ENCODE data around the gene CYGB. TPM values are rescaled to one million over a fixed set of nuclear protein-coding genes. Genes with fewer than 3 reads are reported as not detected.
A peak's percentile ranks its signal among the peaks of the same experiment; 100 is the strongest.

The CYGB gene
- total RNA-seq, 2 experiments from 2014 or later: not detected

GRCh38 chr17:76480632-76481031, 56.9 kb downstream of the CYGB start:
- Mint-ChIP-seq H3K9me3 (no peaks in the 10 kb centered on the region), H3K4me3 (no peak overlapping the region), H3K27me3 (no peaks in the 10 kb centered on the region), H3K36me3 (ENCODE audit: low read depth) (peaks cover 16% of the 10 kb centered on the region), H3K27ac (peak overlapping the region; percentile 69), H3K4me1 (peaks cover 20% of the 10 kb centered on the region)
- POLR2A ChIA-PET: no interaction called here
- no peak for DNase-seq
- CTCF ChIA-PET: interaction anchor here (0.6 to 1.1 kb wide), 4 partner anchors 14 to 1764 kb away, joined by 3 read pairs; partner anchors contain the start of gene UBE2O

- no peak overlapping the region for H3K27ac Mint-ChIP-seq
- no peaks in the 10 kb centered on the region for H3K27me3 Mint-ChIP-seq
- H3K9me3 Mint-ChIP-seq: no peaks in the 10 kb centered on the region
- peaks cover 19% of the 10 kb centered on the region for H3K4me1 Mint-ChIP-seq
- DNase-seq: no peak
- peaks cover 19% of the 10 kb centered on the region for H3K36me3 Mint-ChIP-seq (ENCODE audit: low read depth)
- POLR2A ChIA-PET: no interaction called here
- CTCF ChIA-PET: interaction anchor here (0.6 to 1.1 kb wide), 5 partner anchors 8 to 182 kb away, joined by 3 read pairs; partner anchors contain the start of gene UBE2O
- H3K4me3 Mint-ChIP-seq: no peak overlapping the region
These were observed 57.9 kb downstream of the CYGB start for GRCh38 chr17:76479515-76480060.

GRCh38 chr17:76478730-76479514, 58.6 kb downstream of the CYGB start:
- no peak overlapping the region for H3K27ac Mint-ChIP-seq
- CTCF ChIA-PET: interaction anchor here (0.6 to 1.0 kb wide), 2 partner anchors 9 to 44 kb away, joined by 3 read pairs; no protein-coding TSS in a partner anchor
- POLR2A ChIA-PET: no interaction called here

GRCh38 chr17:76478097-76478496, 59.4 kb downstream of the CYGB start:
- Mint-ChIP-seq H3K27ac (no peak overlapping the region), H3K36me3 (ENCODE audit: low read depth) (peaks cover 16% of the 10 kb centered on the region), H3K27me3 (no peaks in the 10 kb centered on the region), H3K4me3 (no peak overlapping the region), H3K9me3 (no peaks in the 10 kb centered on the region), H3K4me1 (peaks cover 16% of the 10 kb centered on the region)
- ChIA-PET POLR2A (interaction anchor here (0.6 kb wide), 1 partner anchor 566 kb away, joined by 3 read pairs; no protein-coding TSS in a partner anchor), CTCF (interaction anchor here (0.6 to 1.9 kb wide), 4 partner anchors 9 to 45 kb away, joined by 3 to 9 read pairs (median 4); partner anchors contain the start of gene AANAT)
- DNase-seq: no peak

More at GRCh38 chr17:76478730-76479514, 58.6 kb downstream of the CYGB start:
- Mint-ChIP-seq H3K36me3 (ENCODE audit: low read depth) (peaks cover 16% of the 10 kb centered on the region), H3K4me1 (peaks cover 16% of the 10 kb centered on the region), H3K4me3 (no peak overlapping the region), H3K27me3 (no peaks in the 10 kb centered on the region), H3K9me3 (no peaks in the 10 kb centered on the region)
- no peak for DNase-seq

- no peak for DNase-seq
- CTCF ChIA-PET: interaction anchor here (0.6 to 1.9 kb wide), 6 partner anchors 8 to 46 kb away, joined by 3 to 9 read pairs (median 4); partner anchors contain the start of gene AANAT
- peaks cover 16% of the 10 kb centered on the region for H3K36me3 Mint-ChIP-seq (ENCODE audit: low read depth)
- POLR2A ChIA-PET: interaction anchor here (0.6 kb wide), 1 partner anchor 565 kb away, joined by 3 read pairs; no protein-coding TSS in a partner anchor
- no peaks in the 10 kb centered on the region for H3K27me3 Mint-ChIP-seq
- H3K9me3 Mint-ChIP-seq: no peaks in the 10 kb centered on the region
- H3K4me3 Mint-ChIP-seq: no peak overlapping the region
- H3K4me1 Mint-ChIP-seq: peaks cover 16% of the 10 kb centered on the region
- no peak overlapping the region for H3K27ac Mint-ChIP-seq
These were observed 59.9 kb downstream of the CYGB start for GRCh38 chr17:76477576-76477975.

Other genes with a start within 250 kb of the CYGB start
- 1 to 10 TPM; 3.6 to 3.7 TPM for gene QRICH2, start 229.4 kb downstream of the CYGB start, total RNA-seq
- 10 to 100 TPM; 58.7 to 63.0 TPM for gene PRPSAP1, start 183.8 kb downstream of the CYGB start, total RNA-seq
- 1 to 10 TPM; 1.4 to 1.6 TPM for gene SPHK1, start 153.1 kb downstream of the CYGB start, total RNA-seq
- 10 to 100 TPM; 30.5 to 31.3 TPM for gene UBE2O, start 84.6 kb downstream of the CYGB start, total RNA-seq
- gene AANAT, start 70.1 kb downstream of the CYGB start, total RNA-seq: not detected
- gene RHBDF2, start 36.3 kb downstream of the CYGB start, total RNA-seq: 10 to 100 TPM; 37.1 to 41.6 TPM
- not detected for gene PRCD, start 2.3 kb upstream of the CYGB start, total RNA-seq
- gene ST6GALNAC2, start 48.2 kb upstream of the CYGB start, total RNA-seq: not detected
- 1 to 10 TPM; 1.4 to 2.1 TPM for gene ST6GALNAC1, start 106.0 kb upstream of the CYGB start, total RNA-seq
- gene MXRA7, start 173.3 kb upstream of the CYGB start, total RNA-seq: 10 to 100 TPM; 25.7 to 27.3 TPM
- 10 to 100 TPM; 42.9 to 51.3 TPM for gene JMJD6, start 188.9 kb upstream of the CYGB start, total RNA-seq
- 10 to 100 TPM; 33.0 to 35.7 TPM for gene METTL23, start 189.1 kb upstream of the CYGB start, total RNA-seq
- gene SRSF2, start 199.6 kb upstream of the CYGB start, total RNA-seq: 100 to 1,000 TPM; 398 to 443 TPM
- gene MFSD11, start 200.4 kb upstream of the CYGB start, total RNA-seq: 10 to 100 TPM; 21.8 to 27.7 TPM

All from activated CD4-positive, alpha-beta T cell treated with anti-CD3 and anti-CD28 coated beads, Interleukin-2, amount 10 ng/mL, durations not matched to agents 7 days and 5 days (primary cell).